Testis (tissue), 3 donors: ENCODE results near the gene NOTUM. TPM values are rescaled to one million over a fixed set of nuclear protein-coding genes. Genes with fewer than 3 reads are reported as not detected.
A peak's percentile ranks its signal among the peaks of the same experiment; 100 is the strongest.

Experiments
- DNase-seq: peaks from one replicate; pipeline ENCODE4 v3.0.0-alpha.2; 2019
- H3K27ac ChIP-seq, 2 donors: fragments of 200-600 bp; sonication (generic); one replicate each; pipeline ENCODE4 v1.5.1; 2019
- H3K27me3 ChIP-seq: fragments of 200-600 bp; sonication (generic); one replicate; pipeline ENCODE4 v1.5.1; 2019
- H3K36me3 ChIP-seq: fragments of 200-600 bp; sonication (generic); one replicate; pipeline ENCODE4 v1.5.1; 2017; ENCODE audit warnings: low read depth; ENCODE audit errors: missing control alignments
- H3K4me1 ChIP-seq: fragments of 200-600 bp; sonication (generic); one replicate; pipeline ENCODE4 v1.5.1; 2019
- H3K4me3 ChIP-seq, 2 donors: fragments of 200-600 bp; sonication (generic); one replicate each; pipeline ENCODE4 v1.5.1; 2017 to 2019
- H3K9me3 ChIP-seq: fragments of 200-600 bp; sonication (generic); one replicate; pipeline ENCODE4 v1.5.1; 2017
- POLR2A ChIP-seq: fragments of 450-650 bp; IDR thresholded peaks from one replicate; pipeline ENCODE4 v1.6.1; 2017; ENCODE audit warnings: antibody characterized with exemption, mild to moderate bottlenecking, moderate library complexity
- WGBS, 2 donors: methylation state at CpG; one replicate each; pipeline ENCODE4 v1.1.5; 2018; 5-methylcytosine and 5-hydroxymethylcytosine counted together
- intact Hi-C: fragments of 100-400 bp; cut with DNase I; formaldehyde crosslinking; loops from one replicate; pipeline ENCODE4 v1.15.1; 2023; ENCODE audit warnings: low total_unique reads
- polyA plus RNA-seq: library from polyadenylated mRNA; stranded (reverse); fragments of 350-450 nt; fragmentation: Illumina TruSeq; extraction: RNeasy Lipid Tissue Mini Kit (QIAGEN cat#74804); gene quantifications from one replicate; pipeline ENCODE4 v1.2.3, GENCODE V29; 2014; ENCODE audit warnings: low read depth, low replicate concordance; ENCODE audit not compliant: insufficient read depth
- total RNA-seq, 2 donors: library from RNA; depleted of rRNA; stranded (reverse); fragments of >200 nt; gene quantifications; one replicate each; pipeline ENCODE4 v1.2.3, GENCODE V29; 2016
- TF ChIP-seq, protein P1 (sequence below), 3 experiments: fragments of 450-650 bp in 2 of 3; fragments of 200-600 bp in 1 of 3; sonication (generic) in 1 of 3; IDR thresholded peaks; one replicate each; pipeline ENCODE4 v1.5.1; 2016 to 2019; ENCODE audit warnings: antibody characterized with exemption in 3 of 3, mild to moderate bottlenecking in 2 of 3, moderate library complexity in 1 of 3

NOTUM gene
- total and polyA plus RNA-seq, 3 donors from 2014 or later = 5.1 to 13.2 (median 9.5) TPM

DNA sequence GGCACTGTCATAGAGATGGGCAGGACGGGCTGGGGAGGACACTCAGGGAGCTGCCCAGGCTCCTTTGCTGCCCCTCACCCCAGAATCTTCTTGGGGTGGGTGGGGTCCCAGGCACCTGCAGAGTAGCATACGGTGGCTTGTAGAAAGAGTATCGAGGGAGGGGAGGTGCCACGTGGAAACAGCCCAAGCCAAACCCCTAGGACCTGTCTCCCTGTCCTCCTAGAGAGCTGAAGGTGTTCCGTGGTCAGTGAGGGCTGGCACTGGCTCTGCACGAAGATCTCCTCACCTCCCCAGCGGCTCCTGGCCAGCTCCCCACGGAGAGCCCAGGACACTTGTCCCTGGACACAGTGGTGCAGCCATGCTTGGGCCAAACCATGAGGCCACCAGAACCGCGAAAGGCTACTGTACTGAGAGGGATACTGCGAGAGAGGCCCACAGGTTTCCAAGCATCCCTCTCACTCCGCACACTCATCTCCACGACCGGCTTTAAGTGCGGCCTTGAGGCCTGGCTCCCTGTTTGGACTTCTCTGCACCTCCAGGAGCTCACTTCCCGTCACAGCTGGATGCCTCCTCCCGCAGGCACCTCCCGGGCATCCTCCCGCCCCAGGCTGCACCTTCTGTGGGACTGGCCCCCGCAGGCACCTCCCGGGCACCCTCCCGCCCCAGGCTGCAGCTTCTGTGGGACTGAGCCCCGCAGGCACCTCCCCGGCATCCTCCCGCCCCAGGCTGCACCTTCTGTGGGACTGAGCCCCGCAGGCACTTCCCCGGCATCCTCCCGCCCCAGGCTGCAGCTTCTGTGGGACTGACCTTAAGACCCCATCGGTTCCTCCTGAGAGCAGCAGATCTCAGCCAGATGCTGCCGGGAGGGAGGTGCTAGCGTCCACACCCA lies 31.5 kb downstream of the NOTUM start:
- H3K27me3 ChIP-seq = no peaks in the 10 kb centered on the region
- intact Hi-C loops = no loop called here
- H3K27ac ChIP-seq = no peak overlapping the region
- H3K9me3 ChIP-seq = no peaks in the 10 kb centered on the region
- H3K4me3 ChIP-seq = no peak overlapping the region
- H3K4me1 ChIP-seq = peaks cover 22% of the 10 kb centered on the region
- no peak for DNase-seq
- H3K36me3 ChIP-seq = no peaks in the 10 kb centered on the region
- 83 to 85% methylated on average over 30 to 31 of the region's 31 CpGs for WGBS, 2 donors
- no peak for TF ChIP-seq POLR2A

DNA sequence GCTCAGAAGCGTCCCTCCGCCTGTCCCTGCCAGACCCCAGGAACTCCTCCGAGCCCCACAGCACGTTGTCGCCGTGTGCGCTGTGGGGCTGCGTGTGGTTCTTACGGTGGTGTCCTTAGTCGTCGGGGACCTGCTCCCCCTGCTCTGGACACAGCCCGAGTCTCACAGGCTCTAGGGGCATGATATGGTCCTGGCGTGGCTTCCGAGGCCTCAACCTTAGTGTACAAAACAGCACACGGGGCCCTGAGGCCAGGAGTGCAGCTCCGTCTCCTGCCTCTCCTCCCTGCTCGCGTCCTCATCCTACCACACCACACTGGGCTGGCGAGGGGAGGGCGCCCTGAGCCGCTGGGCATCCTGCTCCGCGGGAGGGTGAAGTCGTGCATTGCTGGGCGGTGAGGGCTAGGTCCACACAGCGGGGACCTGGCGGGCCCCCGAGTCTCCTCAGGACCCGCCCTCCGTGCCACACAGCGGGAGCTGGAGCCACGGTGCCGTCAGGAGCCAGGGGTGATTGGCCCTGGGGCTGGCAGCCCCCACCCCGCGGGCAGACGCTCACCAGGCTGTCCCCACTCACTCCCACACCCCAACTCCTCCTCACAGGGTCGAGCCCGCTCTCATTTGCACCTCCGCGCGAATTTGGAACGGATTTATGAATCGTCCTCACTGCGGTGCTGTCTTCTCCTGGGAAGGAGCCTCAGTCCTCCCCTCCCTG lies 32.3 kb downstream of the NOTUM start:
- H3K4me1 ChIP-seq = peaks cover 30% of the 10 kb centered on the region
- DNase-seq = no peak
- H3K27ac ChIP-seq = peak overlapping the region in 1 of 2 donors; percentile 93
- H3K9me3 ChIP-seq = no peaks in the 10 kb centered on the region
- H3K4me3 ChIP-seq = peak overlapping the region; percentile 55 to 93
- TF ChIP-seq POLR2A = no peak
- TF ChIP-seq, protein P1, sequence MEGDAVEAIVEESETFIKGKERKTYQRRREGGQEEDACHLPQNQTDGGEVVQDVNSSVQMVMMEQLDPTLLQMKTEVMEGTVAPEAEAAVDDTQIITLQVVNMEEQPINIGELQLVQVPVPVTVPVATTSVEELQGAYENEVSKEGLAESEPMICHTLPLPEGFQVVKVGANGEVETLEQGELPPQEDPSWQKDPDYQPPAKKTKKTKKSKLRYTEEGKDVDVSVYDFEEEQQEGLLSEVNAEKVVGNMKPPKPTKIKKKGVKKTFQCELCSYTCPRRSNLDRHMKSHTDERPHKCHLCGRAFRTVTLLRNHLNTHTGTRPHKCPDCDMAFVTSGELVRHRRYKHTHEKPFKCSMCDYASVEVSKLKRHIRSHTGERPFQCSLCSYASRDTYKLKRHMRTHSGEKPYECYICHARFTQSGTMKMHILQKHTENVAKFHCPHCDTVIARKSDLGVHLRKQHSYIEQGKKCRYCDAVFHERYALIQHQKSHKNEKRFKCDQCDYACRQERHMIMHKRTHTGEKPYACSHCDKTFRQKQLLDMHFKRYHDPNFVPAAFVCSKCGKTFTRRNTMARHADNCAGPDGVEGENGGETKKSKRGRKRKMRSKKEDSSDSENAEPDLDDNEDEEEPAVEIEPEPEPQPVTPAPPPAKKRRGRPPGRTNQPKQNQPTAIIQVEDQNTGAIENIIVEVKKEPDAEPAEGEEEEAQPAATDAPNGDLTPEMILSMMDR (IDR thresholded peaks at IDR 0.05) = no peak
- H3K27me3 ChIP-seq = no peaks in the 10 kb centered on the region
- intact Hi-C loops = no loop called here
- WGBS, 2 donors = 27 to 51% methylated on average over 5 to 44 of the region's 44 CpGs
- H3K36me3 ChIP-seq = no peaks in the 10 kb centered on the region

DNA sequence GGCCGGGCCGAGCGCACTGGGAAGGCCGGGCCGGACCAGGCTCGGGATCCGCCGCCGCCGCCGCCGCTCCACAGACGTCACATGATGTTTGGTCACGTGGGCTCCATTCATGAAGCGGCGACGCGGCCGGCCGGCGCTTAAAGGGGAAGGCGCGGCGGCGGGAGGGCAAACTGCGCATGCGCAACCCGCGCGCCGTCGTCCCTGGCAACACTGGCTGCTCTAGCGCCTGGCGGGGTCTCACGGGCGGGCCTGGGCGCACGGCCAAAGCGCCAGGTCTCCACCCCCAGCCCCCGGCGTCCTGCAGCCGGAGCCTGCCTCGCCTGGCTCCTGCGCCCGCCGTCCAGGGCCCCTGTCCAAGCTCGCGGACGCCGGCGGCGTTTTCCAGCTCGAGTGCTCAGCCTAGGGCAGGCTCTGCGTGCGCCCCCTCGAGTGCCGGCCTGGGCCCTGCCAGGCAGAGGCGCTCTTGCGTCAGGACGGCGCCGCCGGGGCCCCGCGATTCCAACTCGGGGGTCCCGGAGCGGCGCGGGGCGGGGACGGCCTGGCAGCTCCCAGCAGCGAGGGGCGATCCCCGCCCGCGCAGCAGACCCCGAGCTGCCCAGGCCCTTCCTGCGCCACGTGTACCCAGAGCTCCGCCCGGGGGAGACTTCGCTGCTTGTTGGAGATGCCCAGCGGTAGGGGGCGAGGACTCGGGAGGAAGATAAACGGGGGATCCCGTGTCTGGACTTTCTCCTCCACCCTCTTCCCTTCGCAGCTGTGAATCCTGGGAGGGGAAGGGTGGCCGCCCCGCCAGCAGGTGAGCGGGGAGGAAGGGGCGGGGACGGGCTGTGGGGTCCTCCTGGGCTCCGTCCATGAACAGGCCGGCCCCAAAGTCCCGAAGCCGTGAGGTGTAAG lies 33.1 kb downstream of the NOTUM start, which contains the start of gene MAFG:
Gene MAFG, minus strand, starts transcription at position 83 of the 891 bp plus-strand sequence. CDS start 4,550 bp downstream, outside the sequence.
- TF ChIP-seq POLR2A = no peak
- TF ChIP-seq, protein P1 (IDR thresholded peaks at IDR 0.05) = peak in 1 of 3 experiments; percentile 5
- DNase-seq = peak; percentile 95
- Histone ChIP-seq H3K36me3 (no peaks in the 10 kb centered on the region), H3K27ac (peak within 1 kb of the TSS; percentile 85 to 93), H3K9me3 (no peaks in the 10 kb centered on the region), H3K27me3 (no peaks in the 10 kb centered on the region), H3K4me1 (peaks cover 38% of the 10 kb centered on the region), H3K4me3 (peak within 1 kb of the TSS; percentile 87 to 93)
- intact Hi-C loops = no loop called here
- 1 to 8% methylated on average over 7 to 62 of the region's 98 CpGs for WGBS, 2 donors

DNA sequence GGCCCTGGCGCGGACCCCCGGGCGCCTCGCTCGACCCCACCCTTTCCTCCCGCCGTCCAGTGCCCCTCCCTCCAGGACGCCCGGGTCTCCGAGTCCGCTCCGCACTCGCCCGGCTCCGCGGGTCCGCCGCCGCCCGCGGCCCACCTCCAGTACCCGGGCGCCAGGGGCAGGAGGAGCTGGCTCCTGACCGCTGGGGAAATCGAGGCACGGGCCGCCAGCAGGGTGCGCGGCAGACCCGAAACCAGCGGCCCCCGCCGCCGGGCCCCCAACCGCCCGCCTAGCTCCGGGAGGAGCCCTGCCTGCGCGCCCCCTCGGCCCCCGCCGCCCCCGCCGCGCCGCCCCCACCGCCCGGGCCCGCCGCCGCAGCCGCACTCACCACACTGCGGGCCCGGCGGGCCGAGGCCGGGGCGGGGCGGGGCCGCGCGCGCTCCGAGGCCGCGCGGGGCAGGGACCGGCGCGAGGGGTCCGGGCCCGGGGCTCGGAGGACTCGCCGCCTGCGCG lies 33.8 kb downstream of the NOTUM start:
- H3K27me3 ChIP-seq = no peaks in the 10 kb centered on the region
- no peaks in the 10 kb centered on the region for H3K36me3 ChIP-seq
- H3K9me3 ChIP-seq = no peaks in the 10 kb centered on the region
- H3K27ac ChIP-seq = peak overlapping the region; percentile 85 to 93
- DNase-seq = no peak
- 0% methylated on average over 11 of the region's 78 CpGs; no CpG with 5 or more reads in 1 of the 2 donors for WGBS, 2 donors
- peaks cover 41% of the 10 kb centered on the region for H3K4me1 ChIP-seq
- peak overlapping the region; percentile 87 to 93 for H3K4me3 ChIP-seq
- TF ChIP-seq, protein P1 (IDR thresholded peaks at IDR 0.05) = no peak
- no peak for TF ChIP-seq POLR2A
- intact Hi-C loops = no loop called here
